HEK293 (cell line): Measurements from ENCODE around the gene CFAP410.
A peak's percentile ranks its signal among the peaks of the same experiment; 100 is the strongest.

Source experiments
- CTCF ChIA-PET: fragments of 350-600 bp; formaldehyde crosslinking; extraction: SDS; loops from one replicate; lab custom pipeline; 2021; ENCODE audit warnings: antibody characterized with exemption; lab: Yijun Ruan, JAX
- POLR2A ChIA-PET: fragments of 300-600 bp; formaldehyde crosslinking; extraction: SDS; loops from one replicate; lab custom pipeline; 2020; ENCODE audit warnings: antibody characterized with exemption, inconsistent platforms; lab: Yijun Ruan, JAX
- H3K27ac ChIP-seq: fragments of 200-500 bp; sonication (Bioruptor generic); 2 replicates; pipeline ENCODE4 v1.5.1; 2014; ENCODE audit warnings: low read depth, low read length, control low read depth, inconsistent platforms; ENCODE audit errors: extremely low read depth
- H3K36me3 ChIP-seq, 2 experiments: fragments of 200-500 bp in 1 of 2; sonication (Bioruptor generic) in 1 of 2; 1 replicate in 1 of 2; 2 replicates in 1 of 2; pipeline ENCODE4 v1.5.1; 2014 to 2017; ENCODE audit warnings: inconsistent platforms in 2 of 2, low read length in 2 of 2; ENCODE audit not compliant: control insufficient read depth in 2 of 2, insufficient read depth in 1 of 2
- H3K4me1 ChIP-seq: fragments of 200-500 bp; sonication (Bioruptor generic); 2 replicates; pipeline ENCODE4 v1.5.1; 2014; ENCODE audit warnings: mild to moderate bottlenecking, low read length, inconsistent platforms; ENCODE audit not compliant: control insufficient read depth, insufficient read depth
- H3K4me3 ChIP-seq: 2 replicates; pipeline ENCODE4 v1.5.1; 2011; ENCODE audit warnings: low read depth, mild to moderate bottlenecking, control low read depth, low read length, moderate library complexity
- H3K9me3 ChIP-seq: fragments of 200-500 bp; sonication (Bioruptor generic); 2 replicates; pipeline ENCODE4 v1.5.1; 2014; ENCODE audit warnings: low read depth, low read length, inconsistent platforms; ENCODE audit not compliant: control insufficient read depth, insufficient read depth
- EGR2 ChIP-seq: fragments of 450-650 bp; formaldehyde crosslinking; IDR thresholded peaks from 2 replicates; pipeline ENCODE4 v1.5.1; 2016; ENCODE audit warnings: low read depth, missing biosample characterization, missing genetic modification characterization
- GFI1B ChIP-seq: fragments of 450-650 bp; formaldehyde crosslinking; IDR thresholded peaks from 2 replicates; pipeline ENCODE4 v1.5.1; 2016; ENCODE audit warnings: missing biosample characterization, missing genetic modification characterization
- GLI4 ChIP-seq: fragments of 450-650 bp; formaldehyde crosslinking; IDR thresholded peaks from 2 replicates; pipeline ENCODE4 v1.5.1; 2016; ENCODE audit warnings: missing biosample characterization, missing genetic modification characterization
- GLIS2 ChIP-seq: fragments of 450-650 bp; formaldehyde crosslinking; IDR thresholded peaks from 2 replicates; pipeline ENCODE4 v1.5.1; 2016; ENCODE audit warnings: missing biosample characterization, missing genetic modification characterization
- KLF1 ChIP-seq: fragments of 450-650 bp; formaldehyde crosslinking; IDR thresholded peaks from 2 replicates; pipeline ENCODE4 v1.5.1; 2016; ENCODE audit warnings: missing biosample characterization, missing genetic modification characterization
- TCF7L2 ChIP-seq: IDR thresholded peaks from 2 replicates; pipeline ENCODE4 v1.6.1; 2011; ENCODE audit warnings: low read depth, mild to moderate bottlenecking, inconsistent platforms, low read length, moderate library complexity, borderline replicate concordance
- TRIM28 ChIP-seq: IDR thresholded peaks from 2 replicates; pipeline ENCODE4 v1.6.1; 2011; ENCODE audit warnings: low read length, control low read depth, borderline replicate concordance
- ZBTB17 ChIP-seq: fragments of 450-650 bp; formaldehyde crosslinking; IDR thresholded peaks from 2 replicates; pipeline ENCODE4 v1.5.1; 2016; ENCODE audit warnings: missing biosample characterization, missing genetic modification characterization
- ZBTB48 ChIP-seq: fragments of 450-650 bp; formaldehyde crosslinking; IDR thresholded peaks from 2 replicates; pipeline ENCODE4 v1.5.1; 2016; ENCODE audit warnings: missing biosample characterization, missing genetic modification characterization
- ZFP3 ChIP-seq: fragments of 450-650 bp; formaldehyde crosslinking; IDR thresholded peaks from 2 replicates; pipeline ENCODE4 v1.5.1; 2016; ENCODE audit warnings: low read depth, missing biosample characterization, missing genetic modification characterization
- ZIC2 ChIP-seq: fragments of 450-650 bp; formaldehyde crosslinking; IDR thresholded peaks from 2 replicates; pipeline ENCODE4 v1.5.1; 2016; ENCODE audit warnings: missing biosample characterization, missing genetic modification characterization
- ZNF133 ChIP-seq: fragments of 450-650 bp; formaldehyde crosslinking; IDR thresholded peaks from 2 replicates; pipeline ENCODE4 v1.5.1; 2016; ENCODE audit warnings: missing biosample characterization, missing genetic modification characterization
- ZNF155 ChIP-seq: fragments of 450-650 bp; formaldehyde crosslinking; IDR thresholded peaks from 2 replicates; pipeline ENCODE4 v1.5.1; 2016; ENCODE audit warnings: missing biosample characterization, missing genetic modification characterization
- ZNF169 ChIP-seq: fragments of 450-650 bp; formaldehyde crosslinking; IDR thresholded peaks from 2 replicates; pipeline ENCODE4 v1.5.1; 2016; ENCODE audit warnings: missing biosample characterization, missing genetic modification characterization
- ZNF174 ChIP-seq: fragments of 450-650 bp; formaldehyde crosslinking; IDR thresholded peaks from 2 replicates; pipeline ENCODE4 v1.5.0; 2017; ENCODE audit warnings: missing biosample characterization, mild to moderate bottlenecking, missing genetic modification characterization
- ZNF175 ChIP-seq: fragments of 450-650 bp; formaldehyde crosslinking; IDR thresholded peaks from 2 replicates; pipeline ENCODE4 v1.5.1; 2016; ENCODE audit warnings: missing biosample characterization, missing genetic modification characterization
- ZNF202 ChIP-seq: fragments of 450-650 bp; formaldehyde crosslinking; IDR thresholded peaks from 2 replicates; pipeline ENCODE4 v1.5.1; 2016; ENCODE audit warnings: missing biosample characterization, missing genetic modification characterization, borderline replicate concordance
- ZNF274 ChIP-seq, 2 experiments: fragments of 200-500 bp in 1 of 2; fragments of 450-650 bp in 1 of 2; sonication (Bioruptor generic) in 1 of 2; formaldehyde crosslinking in 1 of 2; IDR thresholded peaks; 2 replicates each; pipeline versions ENCODE4 v1.5.1 to v1.6.1; 2014 to 2016; ENCODE audit warnings: borderline replicate concordance in 1 of 2, inconsistent platforms in 1 of 2, low read length in 1 of 2, missing biosample characterization in 1 of 2, missing genetic modification characterization in 1 of 2
- ZNF394 ChIP-seq: fragments of 450-650 bp; formaldehyde crosslinking; IDR thresholded peaks from 2 replicates; pipeline ENCODE4 v1.5.1; 2016; ENCODE audit warnings: missing biosample characterization, missing genetic modification characterization, mild to moderate bottlenecking, moderate library complexity, borderline replicate concordance
- ZNF423 ChIP-seq: fragments of 450-650 bp; formaldehyde crosslinking; IDR thresholded peaks from 2 replicates; pipeline ENCODE4 v1.5.1; 2016; ENCODE audit warnings: missing biosample characterization, missing genetic modification characterization
- ZNF501 ChIP-seq: fragments of 450-650 bp; formaldehyde crosslinking; IDR thresholded peaks from 2 replicates; pipeline ENCODE4 v1.5.1; 2016; ENCODE audit warnings: missing biosample characterization, missing genetic modification characterization
- ZNF510 ChIP-seq: fragments of 450-650 bp; formaldehyde crosslinking; IDR thresholded peaks from 2 replicates; pipeline ENCODE4 v1.5.1; 2018; ENCODE audit warnings: mild to moderate bottlenecking, missing genetic modification characterization, missing biosample characterization; ENCODE audit not compliant: insufficient replicate concordance
- ZNF610 ChIP-seq: fragments of 450-650 bp; formaldehyde crosslinking; IDR thresholded peaks from 2 replicates; pipeline ENCODE4 v1.5.1; 2016; ENCODE audit warnings: missing biosample characterization, missing genetic modification characterization, borderline replicate concordance
- ZNF768 ChIP-seq: fragments of 450-650 bp; formaldehyde crosslinking; IDR thresholded peaks from 2 replicates; pipeline ENCODE4 v1.5.1; 2018; ENCODE audit warnings: missing biosample characterization, mild to moderate bottlenecking, missing genetic modification characterization
- TF ChIP-seq, protein P1 (sequence below): fragments of 450-650 bp; formaldehyde crosslinking; IDR thresholded peaks from 2 replicates; pipeline ENCODE4 v1.5.1; 2016; ENCODE audit warnings: missing biosample characterization, missing genetic modification characterization
- TF ChIP-seq, protein P2 (sequence below): fragments of 450-650 bp; formaldehyde crosslinking; IDR thresholded peaks from 2 replicates; pipeline ENCODE4 v1.5.1; 2016; ENCODE audit warnings: missing biosample characterization, missing genetic modification characterization
- TF ChIP-seq, protein P3 (sequence below): fragments of 450-650 bp; formaldehyde crosslinking; IDR thresholded peaks from 2 replicates; pipeline ENCODE4 v1.5.1; 2016; ENCODE audit warnings: missing biosample characterization, missing genetic modification characterization
- TF ChIP-seq, protein P4 (sequence below): fragments of 450-650 bp; formaldehyde crosslinking; IDR thresholded peaks from 2 replicates; pipeline ENCODE4 v1.5.1; 2017; ENCODE audit warnings: missing biosample characterization, missing genetic modification characterization
- TF ChIP-seq, protein P5 (sequence below): fragments of 450-650 bp; formaldehyde crosslinking; IDR thresholded peaks from 2 replicates; pipeline ENCODE4 v1.5.1; 2016; ENCODE audit warnings: missing biosample characterization, missing genetic modification characterization

CFAP410 gene

DNA sequence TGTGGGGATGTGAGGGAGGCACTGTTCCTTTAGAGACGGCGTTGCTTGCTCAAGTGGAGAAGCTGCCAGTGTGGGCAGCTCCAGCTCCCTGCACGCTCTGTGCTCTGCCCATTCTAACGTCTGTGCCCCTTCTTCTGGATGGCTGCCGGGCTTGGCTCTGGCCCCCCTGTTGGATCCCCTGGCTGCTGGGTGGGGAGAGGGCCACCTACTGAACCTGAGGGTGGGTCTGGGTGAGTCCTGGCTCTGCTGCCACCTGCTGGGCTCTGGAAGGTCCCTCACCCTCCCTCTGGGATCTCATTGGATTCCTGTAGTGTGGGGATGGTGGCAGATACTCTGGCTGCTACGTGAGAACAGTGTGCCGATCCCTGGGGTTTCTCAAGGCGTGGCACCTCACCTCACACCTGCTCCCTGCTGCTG lies 34.3 kb downstream of the CFAP410 start:
- POLR2A ChIA-PET, result interaction anchor here (0.6 kb wide), 1 partner anchor 56 kb away, joined by 3 read pairs; no protein-coding TSS in a partner anchor
- CTCF ChIA-PET, result interaction anchor here (0.7 to 3.0 kb wide), 7 partner anchors 9 to 494 kb away, joined by 3 to 9 read pairs (median 3); no protein-coding TSS in a partner anchor

More for the DNA sequence above, 34.3 kb downstream of the CFAP410 start:
- TF ChIP-seq KLF1 (tag by site-specific recombination), result 0 out of 2 replicates have a peak, but pooled peaks have one; percentile 17
- no peak for TF ChIP-seq TRIM28
- no peak for TF ChIP-seq ZNF133 (tag by site-specific recombination)
- TF ChIP-seq EGR2 (tag by site-specific recombination), result peak; percentile 17; the same call in 1 of the 2 replicates
- TF ChIP-seq TCF7L2, result no peak
- no peak for TF ChIP-seq ZNF169 (tag by site-specific recombination)
- TF ChIP-seq, protein P1, sequence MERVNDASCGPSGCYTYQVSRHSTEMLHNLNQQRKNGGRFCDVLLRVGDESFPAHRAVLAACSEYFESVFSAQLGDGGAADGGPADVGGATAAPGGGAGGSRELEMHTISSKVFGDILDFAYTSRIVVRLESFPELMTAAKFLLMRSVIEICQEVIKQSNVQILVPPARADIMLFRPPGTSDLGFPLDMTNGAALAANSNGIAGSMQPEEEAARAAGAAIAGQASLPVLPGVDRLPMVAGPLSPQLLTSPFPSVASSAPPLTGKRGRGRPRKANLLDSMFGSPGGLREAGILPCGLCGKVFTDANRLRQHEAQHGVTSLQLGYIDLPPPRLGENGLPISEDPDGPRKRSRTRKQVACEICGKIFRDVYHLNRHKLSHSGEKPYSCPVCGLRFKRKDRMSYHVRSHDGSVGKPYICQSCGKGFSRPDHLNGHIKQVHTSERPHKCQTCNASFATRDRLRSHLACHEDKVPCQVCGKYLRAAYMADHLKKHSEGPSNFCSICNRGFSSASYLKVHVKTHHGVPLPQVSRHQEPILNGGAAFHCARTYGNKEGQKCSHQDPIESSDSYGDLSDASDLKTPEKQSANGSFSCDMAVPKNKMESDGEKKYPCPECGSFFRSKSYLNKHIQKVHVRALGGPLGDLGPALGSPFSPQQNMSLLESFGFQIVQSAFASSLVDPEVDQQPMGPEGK (tag by site-specific recombination), result peak; percentile 31; the same call in 1 of the 2 replicates
- no peak for TF ChIP-seq ZNF768 (tag by site-specific recombination)
- TF ChIP-seq, protein P2, sequence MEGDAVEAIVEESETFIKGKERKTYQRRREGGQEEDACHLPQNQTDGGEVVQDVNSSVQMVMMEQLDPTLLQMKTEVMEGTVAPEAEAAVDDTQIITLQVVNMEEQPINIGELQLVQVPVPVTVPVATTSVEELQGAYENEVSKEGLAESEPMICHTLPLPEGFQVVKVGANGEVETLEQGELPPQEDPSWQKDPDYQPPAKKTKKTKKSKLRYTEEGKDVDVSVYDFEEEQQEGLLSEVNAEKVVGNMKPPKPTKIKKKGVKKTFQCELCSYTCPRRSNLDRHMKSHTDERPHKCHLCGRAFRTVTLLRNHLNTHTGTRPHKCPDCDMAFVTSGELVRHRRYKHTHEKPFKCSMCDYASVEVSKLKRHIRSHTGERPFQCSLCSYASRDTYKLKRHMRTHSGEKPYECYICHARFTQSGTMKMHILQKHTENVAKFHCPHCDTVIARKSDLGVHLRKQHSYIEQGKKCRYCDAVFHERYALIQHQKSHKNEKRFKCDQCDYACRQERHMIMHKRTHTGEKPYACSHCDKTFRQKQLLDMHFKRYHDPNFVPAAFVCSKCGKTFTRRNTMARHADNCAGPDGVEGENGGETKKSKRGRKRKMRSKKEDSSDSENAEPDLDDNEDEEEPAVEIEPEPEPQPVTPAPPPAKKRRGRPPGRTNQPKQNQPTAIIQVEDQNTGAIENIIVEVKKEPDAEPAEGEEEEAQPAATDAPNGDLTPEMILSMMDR (tag by site-specific recombination), result peak; percentile 87
- peak; percentile 89 for TF ChIP-seq ZIC2 (tag by site-specific recombination)
- no peak for TF ChIP-seq ZNF175 (tag by site-specific recombination)
- TF ChIP-seq ZNF274 (IDR thresholded peaks at IDR 0.05; ENCODE audit: low read length), result no peak
- TF ChIP-seq ZNF274 (tag by site-specific recombination; IDR thresholded peaks at IDR 0.05; ENCODE audit: borderline replicate concordance), result no peak
- TF ChIP-seq ZNF394 (tag by site-specific recombination), result peak; percentile 70; the same call in 1 of the 2 replicates
- TF ChIP-seq ZNF501 (tag by site-specific recombination), result no peak
- TF ChIP-seq, protein P3, sequence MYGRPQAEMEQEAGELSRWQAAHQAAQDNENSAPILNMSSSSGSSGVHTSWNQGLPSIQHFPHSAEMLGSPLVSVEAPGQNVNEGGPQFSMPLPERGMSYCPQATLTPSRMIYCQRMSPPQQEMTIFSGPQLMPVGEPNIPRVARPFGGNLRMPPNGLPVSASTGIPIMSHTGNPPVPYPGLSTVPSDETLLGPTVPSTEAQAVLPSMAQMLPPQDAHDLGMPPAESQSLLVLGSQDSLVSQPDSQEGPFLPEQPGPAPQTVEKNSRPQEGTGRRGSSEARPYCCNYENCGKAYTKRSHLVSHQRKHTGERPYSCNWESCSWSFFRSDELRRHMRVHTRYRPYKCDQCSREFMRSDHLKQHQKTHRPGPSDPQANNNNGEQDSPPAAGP, result peak; percentile 65; the same call in 1 of the 2 replicates
- TF ChIP-seq ZNF610 (tag by site-specific recombination), result no peak
- TF ChIP-seq GLI4, result no peak
- TF ChIP-seq ZFP3 (tag by site-specific recombination), result no peak
- TF ChIP-seq ZBTB17 (tag by site-specific recombination), result no peak
- TF ChIP-seq, protein P4, sequence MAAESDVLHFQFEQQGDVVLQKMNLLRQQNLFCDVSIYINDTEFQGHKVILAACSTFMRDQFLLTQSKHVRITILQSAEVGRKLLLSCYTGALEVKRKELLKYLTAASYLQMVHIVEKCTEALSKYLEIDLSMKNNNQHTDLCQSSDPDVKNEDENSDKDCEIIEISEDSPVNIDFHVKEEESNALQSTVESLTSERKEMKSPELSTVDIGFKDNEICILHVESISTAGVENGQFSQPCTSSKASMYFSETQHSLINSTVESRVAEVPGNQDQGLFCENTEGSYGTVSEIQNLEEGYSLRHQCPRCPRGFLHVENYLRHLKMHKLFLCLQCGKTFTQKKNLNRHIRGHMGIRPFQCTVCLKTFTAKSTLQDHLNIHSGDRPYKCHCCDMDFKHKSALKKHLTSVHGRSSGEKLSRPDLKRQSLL (tag by site-specific recombination), result no peak
- TF ChIP-seq ZNF202 (tag by site-specific recombination), result no peak
- TF ChIP-seq, protein P5, sequence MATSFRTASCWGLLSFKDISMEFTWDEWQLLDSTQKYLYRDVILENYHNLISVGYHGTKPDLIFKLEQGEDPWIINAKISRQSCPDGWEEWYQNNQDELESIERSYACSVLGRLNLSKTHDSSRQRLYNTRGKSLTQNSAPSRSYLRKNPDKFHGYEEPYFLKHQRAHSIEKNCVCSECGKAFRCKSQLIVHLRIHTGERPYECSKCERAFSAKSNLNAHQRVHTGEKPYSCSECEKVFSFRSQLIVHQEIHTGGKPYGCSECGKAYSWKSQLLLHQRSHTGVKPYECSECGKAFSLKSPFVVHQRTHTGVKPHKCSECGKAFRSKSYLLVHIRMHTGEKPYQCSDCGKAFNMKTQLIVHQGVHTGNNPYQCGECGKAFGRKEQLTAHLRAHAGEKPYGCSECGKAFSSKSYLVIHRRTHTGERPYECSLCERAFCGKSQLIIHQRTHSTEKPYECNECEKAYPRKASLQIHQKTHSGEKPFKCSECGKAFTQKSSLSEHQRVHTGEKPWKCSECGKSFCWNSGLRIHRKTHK (tag by site-specific recombination), result no peak
- TF ChIP-seq GLIS2 (tag by site-specific recombination), result peak; percentile 63
- no peak for TF ChIP-seq ZNF155 (tag by site-specific recombination)
- TF ChIP-seq ZBTB48 (tag by site-specific recombination), result peak; percentile 68; the same call in 1 of the 2 replicates
- no peak for TF ChIP-seq GFI1B (tag by site-specific recombination)
- TF ChIP-seq ZNF423 (tag by site-specific recombination), result peak; percentile 42; the same call in 1 of the 2 replicates
- TF ChIP-seq ZNF174, result no peak
- no peak for TF ChIP-seq ZNF510 (tag by site-specific recombination)
- no peak overlapping the region for H3K4me3 ChIP-seq
- no peak overlapping the region for H3K27ac ChIP-seq
- H3K36me3 ChIP-seq, result peaks cover 0 to 30% of the 10 kb centered on the region in 2 experiments; a peak in 1 of 3 replicates
- no peaks in the 10 kb centered on the region for H3K9me3 ChIP-seq
- H3K4me1 ChIP-seq, result 0 out of 2 replicates have a peak, but pooled peaks cover 4% of the 10 kb centered on the region
